HG03103 (cell line): Measurements from ENCODE around the gene MASTL.
"Not testable (repeated sequence)": the region's sequence is repeated elsewhere in the genome, so short reads cannot be mapped to it uniquely, and the experiment has no call there.

Experiments
- ATAC-seq: cut with Tn5 transposase; IDR thresholded peaks from one replicate; pipeline ENCODE4 v1.9.1; 2021; ENCODE audit warnings: low read depth; ENCODE audit not compliant: unreplicated experiment

MASTL gene

GRCh38 chr10:27155066-27155754 is at the start of gene MASTL:
Gene MASTL (plus strand): TSS chr10:27155352. CDS start chr10:27155427, 75 bp downstream.
- ATAC-seq = peak; percentile 75

- ATAC-seq = no peak
Measured at GRCh38 chr10:27108165-27108564, 47.0 kb upstream of the MASTL start.

- ATAC-seq = no peak
Measured at GRCh38 chr10:27134371-27134770, 20.8 kb upstream of the MASTL start.

- no peak for ATAC-seq
Measured at GRCh38 chr10:27138277-27138676, 16.9 kb upstream of the MASTL start.

GRCh38 chr10:27143686-27144085 is 11.5 kb upstream of the MASTL start:
- no peak for ATAC-seq

- ATAC-seq = no peak
Measured at GRCh38 chr10:27145937-27146336, 9.2 kb upstream of the MASTL start.

- ATAC-seq = no peak
Measured at GRCh38 chr10:27147701-27148100, 7.5 kb upstream of the MASTL start.

GRCh38 chr10:27150261-27150660 is 4.9 kb upstream of the MASTL start:
- no peak for ATAC-seq

GRCh38 chr10:27152687-27153086 is 2.5 kb upstream of the MASTL start:
- ATAC-seq = no peak

GRCh38 chr10:27153329-27153728 is 1.8 kb upstream of the MASTL start:
- no peak for ATAC-seq

- peak; percentile 3 for ATAC-seq
Measured at GRCh38 chr10:27153845-27154193, 1.3 kb upstream of the MASTL start.

- not testable (repeated sequence) for ATAC-seq
Measured at GRCh38 chr10:27156566-27156965, 1.4 kb downstream of the MASTL start.

GRCh38 chr10:27157150-27157549 is 2.0 kb downstream of the MASTL start:
- ATAC-seq = no peak

GRCh38 chr10:27158421-27158820 is 3.3 kb downstream of the MASTL start:
- no peak for ATAC-seq

- ATAC-seq = no peak
Measured at GRCh38 chr10:27169849-27170248, 14.7 kb downstream of the MASTL start.

GRCh38 chr10:27188259-27188658 is 33.1 kb downstream of the MASTL start:
- no peak for ATAC-seq

GRCh38 chr10:27188897-27189296 is 33.7 kb downstream of the MASTL start:
- ATAC-seq = no peak

- ATAC-seq = no peak
Measured at GRCh38 chr10:27190508-27190907, 35.4 kb downstream of the MASTL start.

GRCh38 chr10:27192284-27192683 is 37.1 kb downstream of the MASTL start:
- ATAC-seq = no peak

GRCh38 chr10:27197980-27198620 is 42.9 kb downstream of the MASTL start:
- ATAC-seq = no peak

- ATAC-seq = no peak
Measured at GRCh38 chr10:27203806-27204205, 48.7 kb downstream of the MASTL start.

GRCh38 chr10:27207350-27207749 is 52.2 kb downstream of the MASTL start:
- no peak for ATAC-seq
